PC-3 (cell line): ENCODE data around the gene UBE2Q1.

Experiments used
- CTCF ChIP-seq: fragments of 300-600 bp; sonication (generic); conservative IDR thresholded peaks from 2 replicates; pipeline ENCODE4 v1.5.1; 2017; ENCODE audit warnings: antibody characterized with exemption, low read depth, mild to moderate bottlenecking, low read length
- EZH2 ChIP-seq: fragments of 300-600 bp; sonication (generic); IDR thresholded peaks from one replicate; pipeline ENCODE4 v1.6.1; 2017; ENCODE audit warnings: antibody characterized with exemption, mild to moderate bottlenecking, low read length; ENCODE audit not compliant: unreplicated experiment

- no peak for TF ChIP-seq CTCF
- TF ChIP-seq EZH2: no peak
These were observed 25.3 kb upstream of the UBE2Q1 start for GRCh38 chr1:154583773-154584172.
